A673 (cell line): ENCODE results near the gene PRDM12.

ENCODE experiments used
- CTCF ChIP-seq: fragments of 300-800, 200-600 bp; sonication (generic); conservative IDR thresholded peaks from 2 replicates; pipeline ENCODE4 v1.5.1; 2017; ENCODE audit warnings: low read depth, mild to moderate bottlenecking, antibody characterized with exemption, low read length, moderate library complexity, mixed read lengths
- EZH2 ChIP-seq: fragments of 200-600 bp; sonication (generic); IDR thresholded peaks from 2 replicates; pipeline ENCODE4 v1.6.1; 2017; ENCODE audit warnings: borderline replicate concordance, low read depth, mild to moderate bottlenecking, mixed read lengths, antibody characterized with exemption, low read length; ENCODE audit not compliant: poor library complexity, severe bottlenecking

GRCh38 chr9:130711469-130711868, 47.1 kb downstream of the PRDM12 start:
- TF ChIP-seq CTCF (no peak), EZH2 (no peak)
